Ectodermal cell (in vitro differentiated cells): ENCODE measurements around the gene ZG16B.

Experiments
- H3K27ac ChIP-seq: 2 replicates; pipeline ENCODE4 v1.7.0; 2013; ENCODE audit warnings: mild to moderate bottlenecking, low read depth, low read length; ENCODE audit not compliant: insufficient read depth, poor library complexity, severe bottlenecking
- H3K27me3 ChIP-seq: 2 replicates; pipeline ENCODE4 v1.7.0; 2013; ENCODE audit warnings: mild to moderate bottlenecking, low read length; ENCODE audit not compliant: insufficient read depth, control insufficient read depth, poor library complexity, severe bottlenecking
- H3K36me3 ChIP-seq: one replicate; pipeline ENCODE4 v1.7.0; 2013; ENCODE audit warnings: low read length; ENCODE audit not compliant: control insufficient read depth, insufficient read depth
- H3K4me1 ChIP-seq: one replicate; pipeline ENCODE4 v1.7.0; 2013; ENCODE audit warnings: low read length; ENCODE audit not compliant: control insufficient read depth, insufficient read depth
- H3K4me3 ChIP-seq: 2 replicates; pipeline ENCODE4 v1.7.0; 2013; ENCODE audit warnings: low read depth, low read length, control low read depth; ENCODE audit not compliant: insufficient read depth
- H3K9me3 ChIP-seq: 2 replicates; pipeline ENCODE4 v1.7.0; 2013; ENCODE audit warnings: mild to moderate bottlenecking, low read length, moderate library complexity; ENCODE audit not compliant: control insufficient read depth
- whole genome bisulfite sequencing, 2 experiments: methylation state at CpG; one replicate each; pipeline ENCODE4 v1.1.7; 2013; ENCODE audit warnings: missing lambda C conversion rate in 2 of 2; 5-methylcytosine and 5-hydroxymethylcytosine counted together

Gene ZG16B

DNA sequence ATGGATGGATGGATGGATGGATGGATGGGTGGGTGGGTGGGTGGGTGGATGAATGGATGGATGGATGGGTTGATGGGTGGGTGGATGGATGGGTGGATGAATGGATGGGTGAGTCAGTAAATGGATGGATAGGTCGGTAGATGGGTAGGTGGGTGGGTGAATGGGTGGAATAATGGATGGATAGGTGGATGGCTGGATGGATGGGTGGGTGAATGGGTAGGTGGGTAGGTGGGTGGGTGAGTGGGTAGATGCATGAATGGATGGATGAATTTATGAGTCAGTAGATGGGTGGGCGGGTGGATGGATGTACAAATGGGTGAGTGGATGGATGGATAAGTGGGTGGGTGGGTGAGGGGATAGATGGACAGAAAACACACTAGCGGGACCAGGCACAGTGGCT is 4.9 kb downstream of the ZG16B start:
- peaks cover 5% of the 10 kb centered on the region for H3K27me3 ChIP-seq
- H3K9me3 ChIP-seq, result no peaks in the 10 kb centered on the region
- no peaks in the 10 kb centered on the region for H3K4me1 ChIP-seq
- H3K36me3 ChIP-seq, result no peaks in the 10 kb centered on the region
- H3K4me3 ChIP-seq, result no peak overlapping the region
- H3K27ac ChIP-seq, result no peak overlapping the region
- WGBS, 2 experiments, result 89 to 90% methylated on average over 3 of the region's 3 CpGs

DNA sequence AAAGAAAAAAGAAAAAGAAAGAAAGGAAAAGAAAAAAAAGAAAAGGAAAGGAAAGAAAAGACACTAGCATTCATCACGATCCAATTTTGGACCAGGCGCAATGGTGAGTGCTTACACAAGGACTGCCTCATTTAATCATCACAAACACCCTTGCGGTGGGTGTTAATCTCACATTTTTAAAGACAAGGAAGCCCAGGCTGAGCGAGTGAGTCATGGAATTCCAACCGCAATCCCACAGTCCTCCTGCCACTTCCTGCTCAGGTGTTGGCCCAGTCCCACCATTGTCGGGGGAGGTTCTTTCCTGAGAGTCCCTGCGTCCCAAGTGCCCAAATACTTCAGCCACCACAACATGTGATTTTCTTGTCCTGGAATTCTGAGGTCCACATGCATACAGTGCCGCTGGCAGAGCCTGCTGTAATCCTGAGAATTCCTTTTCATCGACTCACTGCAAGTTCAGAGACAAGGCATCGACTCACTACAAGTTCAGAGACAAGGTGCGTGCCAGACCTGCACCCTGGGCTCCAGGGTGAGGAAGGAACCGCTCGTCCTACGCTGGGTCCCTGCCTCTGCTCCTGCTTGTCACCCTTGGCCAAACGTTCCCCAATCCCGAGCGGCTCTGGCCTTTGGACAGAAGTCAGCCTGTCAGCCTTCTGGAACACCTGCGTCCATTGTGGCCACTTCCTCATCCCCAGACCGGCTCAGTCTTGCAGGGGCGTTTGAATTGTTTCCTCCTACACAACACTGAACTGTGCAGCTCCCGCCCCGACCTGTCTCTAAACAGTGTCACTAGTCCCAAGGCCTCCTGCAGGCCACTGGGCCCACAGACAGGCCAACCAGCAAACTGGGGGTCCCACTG is 5.8 kb downstream of the ZG16B start:
- WGBS, 2 experiments, result 64 to 71% methylated on average over 22 of the region's 22 CpGs
- Histone ChIP-seq H3K4me3 (no peak overlapping the region), H3K27ac (no peak overlapping the region), H3K27me3 (peaks cover 5% of the 10 kb centered on the region), H3K9me3 (no peaks in the 10 kb centered on the region), H3K4me1 (no peaks in the 10 kb centered on the region), H3K36me3 (no peaks in the 10 kb centered on the region)

DNA sequence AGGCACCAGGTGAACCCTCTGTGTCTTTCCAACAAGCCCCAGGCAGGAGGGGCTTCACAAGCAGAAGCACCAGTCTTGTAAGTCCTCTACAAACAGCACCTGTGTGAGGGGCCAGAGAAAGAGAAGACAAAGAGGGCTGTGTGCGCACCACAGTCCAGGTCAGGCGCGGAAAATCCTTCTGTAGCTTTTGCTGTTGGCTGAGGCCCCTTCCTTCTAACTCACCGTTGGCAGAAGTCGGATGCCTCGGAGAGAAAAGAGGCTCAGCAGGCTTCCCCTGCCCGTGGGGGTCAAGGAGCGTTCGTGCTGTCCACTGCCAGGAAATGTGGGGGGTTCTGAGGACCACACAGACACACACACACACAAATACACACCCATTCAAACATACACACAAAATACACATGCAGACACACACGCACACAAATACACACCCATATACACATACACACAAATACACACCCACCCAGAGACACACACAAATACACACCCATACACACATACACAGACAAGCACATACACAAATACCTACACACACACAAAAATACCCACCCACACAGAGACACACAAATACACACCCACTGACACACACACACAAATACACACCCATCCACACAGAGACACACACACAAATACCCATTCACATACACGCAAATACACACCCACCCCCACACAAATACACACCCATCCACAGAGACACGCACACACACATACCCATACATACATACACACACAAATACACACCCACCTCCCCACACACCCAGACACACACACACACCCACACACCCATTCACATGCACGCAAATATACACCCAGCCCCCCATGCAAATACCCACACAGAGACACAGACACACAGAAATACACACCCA is 6.8 kb downstream of the ZG16B start:
- H3K4me1 ChIP-seq, result no peaks in the 10 kb centered on the region
- no peaks in the 10 kb centered on the region for H3K36me3 ChIP-seq
- H3K27ac ChIP-seq, result no peak overlapping the region
- no peak overlapping the region for H3K4me3 ChIP-seq
- no peaks in the 10 kb centered on the region for H3K9me3 ChIP-seq
- WGBS, 2 experiments, result 71 to 73% methylated on average over 13 of the region's 13 CpGs
- H3K27me3 ChIP-seq, result peaks cover 5% of the 10 kb centered on the region

DNA sequence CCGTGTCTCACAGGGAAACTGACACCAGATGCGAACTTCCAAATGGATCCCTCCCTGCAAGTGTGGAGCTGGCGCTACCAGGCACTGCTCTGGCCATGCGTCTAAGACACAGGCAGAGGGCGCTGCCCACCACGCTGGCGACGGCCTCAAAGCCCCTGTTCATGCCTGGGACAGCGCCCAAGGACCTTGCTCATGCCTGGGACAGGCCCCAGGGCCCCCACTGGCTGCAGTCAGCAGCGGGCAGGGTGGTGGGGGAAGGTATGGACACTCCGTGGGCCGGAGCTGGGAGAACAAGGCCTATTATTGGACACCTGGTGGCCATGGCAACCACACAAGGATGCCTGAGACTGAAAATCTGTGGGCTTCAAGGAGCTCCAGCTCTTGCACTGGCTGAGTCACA is 8.8 kb downstream of the ZG16B start:
- Histone ChIP-seq H3K36me3 (no peaks in the 10 kb centered on the region), H3K4me3 (no peak overlapping the region), H3K27ac (no peak overlapping the region), H3K9me3 (no peaks in the 10 kb centered on the region), H3K27me3 (peaks cover 6% of the 10 kb centered on the region), H3K4me1 (no peaks in the 10 kb centered on the region)
- 9 to 12% methylated on average over 12 of the region's 12 CpGs for WGBS, 2 experiments

DNA sequence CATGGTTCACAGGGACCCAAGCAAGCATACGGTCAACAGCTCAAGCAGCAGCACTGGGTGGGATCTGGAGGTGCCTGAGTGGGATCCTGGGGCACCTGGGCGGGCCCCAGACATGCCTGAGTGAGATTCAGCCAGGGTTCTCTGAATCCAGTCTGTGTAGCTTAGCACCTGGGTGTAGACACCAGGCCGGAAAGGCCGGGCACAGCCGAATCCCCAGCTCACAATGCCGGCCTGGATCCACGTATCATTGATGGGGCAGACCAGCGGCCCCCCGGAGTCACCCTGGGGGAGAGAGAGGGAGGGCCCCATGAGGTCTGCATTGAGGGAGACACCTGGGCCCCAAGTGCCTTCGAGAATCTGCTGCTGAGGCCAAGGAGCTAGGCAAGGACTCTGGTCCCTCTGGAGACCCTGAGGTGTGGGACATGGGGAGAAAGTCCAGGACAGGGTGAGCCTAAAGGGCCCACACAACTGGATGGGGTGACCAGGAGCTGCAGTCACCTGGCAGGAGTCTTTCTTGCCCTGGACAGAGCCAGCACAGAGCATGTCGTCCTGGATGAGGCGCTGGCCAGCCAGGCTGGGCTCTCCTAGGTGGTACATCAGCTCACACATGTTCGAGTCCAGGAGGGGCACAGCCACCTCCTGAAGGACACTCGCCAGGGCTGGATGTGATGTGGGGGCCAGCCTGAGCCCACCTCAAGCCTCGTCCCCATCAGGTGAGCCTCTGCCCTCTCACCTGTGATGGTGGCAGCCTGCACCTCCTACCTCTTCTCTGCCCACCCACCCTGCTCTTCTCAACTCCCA is 9.7 kb downstream of the ZG16B start:
- H3K27me3 ChIP-seq, result peaks cover 7% of the 10 kb centered on the region
- no peak overlapping the region for H3K27ac ChIP-seq
- WGBS, 2 experiments, result 89% methylated on average over 15 of the region's 15 CpGs
- H3K4me1 ChIP-seq, result no peaks in the 10 kb centered on the region
- no peaks in the 10 kb centered on the region for H3K36me3 ChIP-seq
- no peaks in the 10 kb centered on the region for H3K9me3 ChIP-seq
- H3K4me3 ChIP-seq, result no peak overlapping the region

DNA sequence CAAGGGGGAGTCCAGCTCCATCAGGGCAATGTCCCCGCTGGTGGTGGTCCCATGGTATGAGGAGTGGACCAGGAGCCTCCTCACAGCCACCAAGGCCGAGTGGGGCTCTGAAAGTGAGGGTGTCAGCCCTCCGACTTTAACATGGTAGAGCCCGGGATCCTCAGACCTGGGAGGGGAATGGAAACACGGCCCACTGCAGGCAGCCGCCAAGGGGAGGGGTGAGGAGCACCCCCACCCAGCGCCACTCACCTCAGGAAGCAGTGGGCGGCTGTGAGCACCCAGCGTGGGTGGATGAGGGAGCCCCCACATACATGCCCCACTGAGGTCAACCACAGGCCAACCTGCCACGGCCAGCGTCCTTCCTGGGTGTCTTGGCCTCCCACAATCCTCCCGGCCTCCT is 10.8 kb downstream of the ZG16B start:
- H3K4me1 ChIP-seq, result no peaks in the 10 kb centered on the region
- H3K4me3 ChIP-seq, result no peak overlapping the region
- no peak overlapping the region for H3K27ac ChIP-seq
- H3K36me3 ChIP-seq, result no peaks in the 10 kb centered on the region
- H3K27me3 ChIP-seq, result peaks cover 7% of the 10 kb centered on the region
- no peaks in the 10 kb centered on the region for H3K9me3 ChIP-seq
- WGBS, 2 experiments, result 88 to 90% methylated on average over 12 of the region's 12 CpGs

DNA sequence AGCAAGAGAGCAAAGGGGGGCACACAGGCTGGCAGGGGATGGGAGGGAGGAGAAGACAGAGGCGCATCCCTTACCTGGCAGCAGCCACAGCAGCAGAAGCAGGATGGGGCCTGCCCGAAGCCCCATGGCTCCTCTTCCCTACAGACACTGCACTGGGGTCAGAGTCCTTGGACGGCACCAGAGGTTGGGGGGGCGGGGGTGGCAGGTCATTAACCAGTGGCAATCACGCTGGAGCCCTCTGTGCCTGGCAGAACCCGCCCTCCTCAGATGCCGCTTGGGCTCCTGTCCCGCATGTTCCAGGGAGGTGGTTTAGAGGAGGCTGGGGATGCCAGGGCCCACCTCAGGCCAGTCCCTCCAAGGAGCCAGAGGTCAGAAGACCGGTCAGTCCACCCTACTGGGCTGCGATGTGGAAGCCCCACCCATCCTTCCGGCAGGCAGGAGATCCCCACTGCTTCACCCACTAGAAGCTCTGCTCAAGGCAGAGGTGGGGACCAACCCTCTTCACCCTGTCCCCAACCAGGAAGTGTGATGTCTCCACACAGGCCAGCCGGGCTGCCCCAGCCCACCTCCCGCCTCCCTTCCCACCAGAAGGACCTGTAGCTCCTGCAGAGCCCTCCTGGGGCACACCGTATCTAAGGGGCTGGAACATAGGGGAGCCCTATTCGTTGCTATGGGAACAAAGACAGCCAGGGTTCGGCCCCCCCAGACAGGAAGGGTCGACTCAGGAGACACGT is 11.7 kb downstream of the ZG16B start:
- peaks cover 3% of the 10 kb centered on the region for H3K27me3 ChIP-seq
- no peak overlapping the region for H3K27ac ChIP-seq
- H3K4me1 ChIP-seq, result no peaks in the 10 kb centered on the region
- no peaks in the 10 kb centered on the region for H3K36me3 ChIP-seq
- H3K9me3 ChIP-seq, result no peaks in the 10 kb centered on the region
- no peak overlapping the region for H3K4me3 ChIP-seq
- 87 to 90% methylated on average over 18 of the region's 18 CpGs for WGBS, 2 experiments

DNA sequence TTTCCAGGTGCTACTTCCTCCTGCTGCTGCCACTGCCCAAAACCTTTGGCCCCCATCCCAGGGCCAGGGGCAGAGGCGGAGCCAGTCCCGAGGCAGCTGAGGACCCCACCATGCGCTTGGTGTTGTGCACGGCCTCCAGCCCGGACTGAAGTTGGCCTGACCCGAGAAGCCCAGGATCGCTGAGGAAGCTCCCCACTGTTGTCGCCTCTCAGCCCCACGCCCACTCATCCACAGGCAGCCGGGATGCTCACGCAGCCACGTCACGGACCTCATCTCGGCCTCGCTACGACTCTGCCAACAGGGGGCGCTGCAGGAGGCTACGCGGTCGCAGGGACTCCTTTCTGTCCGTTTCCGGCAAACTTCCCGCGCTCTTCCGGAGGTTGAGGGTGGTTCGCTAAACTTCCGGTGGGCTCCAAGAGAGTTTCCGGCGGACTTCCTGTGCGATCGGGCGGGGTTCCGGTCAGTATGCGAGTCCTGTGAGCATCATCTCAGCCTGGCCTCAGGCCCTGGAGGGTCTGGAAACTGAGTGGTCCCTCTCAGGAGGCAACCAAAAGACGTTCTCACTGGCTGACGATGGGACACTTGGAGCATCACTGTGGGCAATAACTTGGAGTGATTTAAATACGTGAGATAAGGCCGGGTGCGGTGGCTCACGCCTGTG is 12.4 kb downstream of the ZG16B start:
- WGBS, 2 experiments, result 78 to 79% methylated on average over 40 of the region's 40 CpGs

DNA sequence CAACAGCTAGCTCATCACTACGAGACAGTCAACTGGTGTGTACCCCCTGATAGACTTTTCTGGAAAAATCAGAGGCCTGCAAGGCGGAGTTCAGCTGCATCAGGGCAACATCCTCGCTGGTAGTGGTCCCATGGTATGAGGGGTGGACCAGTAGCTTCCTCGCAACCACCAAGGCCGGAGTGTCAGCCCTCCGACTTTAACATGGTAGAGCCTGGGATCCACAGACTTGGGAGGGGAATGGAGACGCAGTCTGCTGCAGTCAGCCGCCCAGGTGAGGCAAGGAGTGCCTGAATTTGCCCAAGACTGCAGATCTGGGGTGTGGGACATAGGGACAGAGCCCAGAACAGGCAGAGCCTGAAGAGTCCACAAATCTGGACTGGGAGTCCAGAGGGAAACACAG is 13.4 kb downstream of the ZG16B start:
- no peaks in the 10 kb centered on the region for H3K36me3 ChIP-seq
- WGBS, 2 experiments, result 91 to 92% methylated on average over 8 of the region's 8 CpGs

More for the DNA sequence above, 12.4 kb downstream of the ZG16B start:
- no peaks in the 10 kb centered on the region for H3K9me3 ChIP-seq
- H3K4me1 ChIP-seq, result no peaks in the 10 kb centered on the region
- H3K4me3 ChIP-seq, result no peak overlapping the region
- H3K27me3 ChIP-seq, result peaks cover 3% of the 10 kb centered on the region
- no peaks in the 10 kb centered on the region for H3K36me3 ChIP-seq
- no peak overlapping the region for H3K27ac ChIP-seq

More for the DNA sequence above, 13.4 kb downstream of the ZG16B start:
- Histone ChIP-seq H3K27me3 (peaks cover 3% of the 10 kb centered on the region), H3K27ac (no peak overlapping the region), H3K4me1 (no peaks in the 10 kb centered on the region), H3K9me3 (no peaks in the 10 kb centered on the region), H3K4me3 (no peak overlapping the region)
